HCT116 (cell line): Measurements from ENCODE around the gene NAA15. TPM values are rescaled to one million over a fixed set of nuclear protein-coding genes. Genes with fewer than 3 reads are reported as not detected.

Experiments used
- ATAC-seq: fragments of 200-7000 bp; cut with Tn5 transposase; 2 replicates; pipeline ENCODE4 v1.9.1; 2020; ENCODE audit warnings: mild to moderate bottlenecking, moderate library complexity
- BruUV-seq: library from RNA; stranded (reverse); fragments of 400-500 nt; replicated peaks from 2 replicates; lab custom pipeline; 2021; lab: Mats Ljungman, UMichigan
- CTCF ChIA-PET: fragments of 300-600 bp; sonication (Branson Sonifier 250); formaldehyde crosslinking; loops from one replicate; lab custom pipeline; 2021; ENCODE audit warnings: antibody characterized with exemption; lab: Charles Lee
- POLR2A ChIA-PET: fragments of 300-600, 350-600 bp; sonication (Branson Sonifier 250); formaldehyde crosslinking; loops from one replicate; lab custom pipeline; 2021; ENCODE audit warnings: antibody characterized with exemption; lab: Charles Lee
- RAD21 ChIA-PET, 2 experiments: fragments of 300-600 bp; sonication (Branson Sonifier 250); formaldehyde crosslinking; loops; one replicate each; lab custom pipeline; 2023; ENCODE audit warnings: low total read pairs in 2 of 2; ENCODE audit not compliant: uncharacterized antibody in 2 of 2, unreplicated experiment in 2 of 2, low non-redundant PET in 1 of 2; lab: Charles Lee
- DNase-seq: peaks from one replicate; pipeline ENCODE4 v3.0.0-alpha.2; 2010; ENCODE audit warnings: low read depth, low spot score
- H2AFZ ChIP-seq: fragments of 200-600 bp; shearing (Covaris generic), sonication (generic); 2 replicates; pipeline ENCODE4 v1.6.1; 2017; ENCODE audit warnings: low read depth, mixed run types, mixed read lengths, antibody characterized with exemption, low read length; ENCODE audit not compliant: poor library complexity, severe bottlenecking
- H3K27ac ChIP-seq: 2 replicates; pipeline ENCODE4 v1.5.1; 2012; ENCODE audit warnings: low read depth, low read length
- H3K27me3 ChIP-seq: fragments of 200-600 bp; sonication (generic); 2 replicates; pipeline ENCODE4 v1.6.1; 2016; ENCODE audit warnings: mixed run types, low read length, mixed read lengths; ENCODE audit not compliant: insufficient read depth
- H3K36me3 ChIP-seq, 2 experiments: fragments of 200-500 bp in 1 of 2; fragments of 200-600 bp in 1 of 2; sonication (Bioruptor generic) in 1 of 2; sonication (generic) in 1 of 2; 2 replicates each; pipeline versions ENCODE4 v1.5.1 to v1.6.1; 2014 to 2016; ENCODE audit warnings: low read length in 2 of 2, inconsistent platforms in 1 of 2, mixed read lengths in 1 of 2, mixed run types in 1 of 2; ENCODE audit not compliant: insufficient read depth in 2 of 2, control insufficient read depth in 1 of 2
- H3K4me1 ChIP-seq, 2 experiments: fragments of 200-600 bp in 1 of 2; sonication (generic) in 1 of 2; 2 replicates each; pipeline versions ENCODE4 v1.5.1 to v1.6.1; 2012 to 2017; ENCODE audit warnings: low read length in 2 of 2, inconsistent platforms in 1 of 2, mild to moderate bottlenecking in 1 of 2, mixed read lengths in 1 of 2, mixed run types in 1 of 2, moderate library complexity in 1 of 2; ENCODE audit not compliant: insufficient read depth in 2 of 2, control insufficient read depth in 1 of 2
- H3K4me2 ChIP-seq: fragments of 200-600 bp; sonication (generic); 2 replicates; pipeline ENCODE4 v1.6.1; 2017; ENCODE audit warnings: mixed run types, low read length, mixed read lengths
- H3K4me3 ChIP-seq, 2 experiments: fragments of 200-600 bp in 1 of 2; sonication (generic) in 1 of 2; replicated peaks in 1 of 2; 2 replicates each; pipeline ENCODE4 v1.5.1; 2011 to 2016; ENCODE audit warnings: low read length in 2 of 2, control low read depth in 1 of 2, low read depth in 1 of 2, mild to moderate bottlenecking in 1 of 2, mixed read lengths in 1 of 2, mixed run types in 1 of 2
- H3K79me2 ChIP-seq: fragments of 200-600 bp; sonication (generic); 2 replicates; pipeline ENCODE4 v1.6.1; 2017; ENCODE audit warnings: mild to moderate bottlenecking, mixed run types, low read length, moderate library complexity, mixed read lengths; ENCODE audit not compliant: insufficient read depth
- H3K9ac ChIP-seq: fragments of 200-600 bp; sonication (generic); 2 replicates; pipeline ENCODE4 v1.6.1; 2016; ENCODE audit warnings: low read length, mixed read lengths
- H3K9me2 ChIP-seq: fragments of 200-600 bp; sonication (generic), shearing (Covaris generic); 2 replicates; pipeline ENCODE4 v1.6.1; 2017; ENCODE audit warnings: mixed run types, mild to moderate bottlenecking, moderate library complexity; ENCODE audit not compliant: insufficient read depth
- H3K9me3 ChIP-seq, 2 experiments: fragments of 200-500 bp in 1 of 2; fragments of 200-600 bp in 1 of 2; sonication (Bioruptor generic) in 1 of 2; sonication (generic) in 1 of 2; 2 replicates each; pipeline ENCODE4 v1.6.1; 2014 to 2017; ENCODE audit warnings: low read length in 2 of 2, mixed read lengths in 2 of 2, inconsistent platforms in 1 of 2, low read depth in 1 of 2, mild to moderate bottlenecking in 1 of 2, mixed run types in 1 of 2, moderate library complexity in 1 of 2; ENCODE audit not compliant: control insufficient read depth in 1 of 2, insufficient read depth in 1 of 2
- H4K20me1 ChIP-seq: fragments of 200-600 bp; sonication (generic), shearing (Covaris generic); 2 replicates; pipeline ENCODE4 v1.6.1; 2017; ENCODE audit warnings: mixed run types, mild to moderate bottlenecking, moderate library complexity; ENCODE audit not compliant: insufficient read depth
- CBX3 ChIP-seq: IDR thresholded peaks from 2 replicates; pipeline ENCODE4 v1.6.1; 2012; ENCODE audit warnings: low read depth
- CEBPB ChIP-seq: IDR thresholded peaks from 2 replicates; pipeline ENCODE4 v1.6.1; 2012; ENCODE audit warnings: low read depth
- EGR1 ChIP-seq: IDR thresholded peaks from 2 replicates; pipeline ENCODE4 v1.6.1; 2012; ENCODE audit warnings: low read depth
- ELF1 ChIP-seq: IDR thresholded peaks from 2 replicates; pipeline ENCODE4 v1.6.1; 2012; ENCODE audit warnings: low read depth, borderline replicate concordance
- EZH2 ChIP-seq: fragments of 200-600 bp; sonication (generic); IDR thresholded peaks from 2 replicates; pipeline ENCODE4 v1.6.1; 2017; ENCODE audit warnings: antibody characterized with exemption, mixed run types
- EZH2phosphoT487 ChIP-seq: fragments of 200-600 bp; IDR thresholded peaks from 2 replicates; pipeline ENCODE4 v1.6.1; 2018; ENCODE audit warnings: antibody characterized with exemption, borderline replicate concordance
- FOSL1 ChIP-seq: IDR thresholded peaks from 2 replicates; pipeline ENCODE4 v1.6.1; 2012; ENCODE audit warnings: low read depth
- POLR2A ChIP-seq: IDR thresholded peaks from 2 replicates; pipeline ENCODE4 v1.7.0; 2011; ENCODE audit warnings: borderline replicate concordance; ENCODE audit not compliant: insufficient read depth, insufficient read length; ENCODE audit errors: extremely low read depth
- POLR2AphosphoS5 ChIP-seq: IDR thresholded peaks from 2 replicates; pipeline ENCODE4 v1.6.1; 2011; ENCODE audit warnings: mild to moderate bottlenecking, low read depth, low read length, moderate library complexity
- SIN3A ChIP-seq: IDR thresholded peaks from 2 replicates; pipeline ENCODE4 v1.6.1; 2012; ENCODE audit warnings: low read depth
- SRF ChIP-seq: IDR thresholded peaks from 2 replicates; pipeline ENCODE4 v1.6.1; 2012; ENCODE audit warnings: low read depth
- YY1 ChIP-seq: IDR thresholded peaks from 2 replicates; pipeline ENCODE4 v1.6.1; 2011; ENCODE audit warnings: low read length, low read depth, moderate library complexity, mild to moderate bottlenecking; ENCODE audit not compliant: insufficient replicate concordance; ENCODE audit errors: extremely low read depth
- ZFX ChIP-seq: fragments of 450-650 bp; IDR thresholded peaks from 2 replicates; pipeline ENCODE4 v1.6.1; 2017
- intact Hi-C: fragments of 100-400 bp; cut with micrococcal nuclease; formaldehyde crosslinking; loops from 2 replicates; pipeline ENCODE4 v1.10.0; 2022
- total RNA-seq: library from RNA; stranded (reverse); gene quantifications from one replicate; pipeline ENCODE4 v1.2.1, GENCODE V29; 2021; ENCODE audit not compliant: unreplicated experiment
- TF ChIP-seq, protein P1 (sequence below): IDR thresholded peaks from 2 replicates; pipeline ENCODE4 v1.6.1; 2012
- TF ChIP-seq, protein P2 (sequence below): IDR thresholded peaks from 2 replicates; pipeline ENCODE4 v1.6.1; 2011; ENCODE audit warnings: mild to moderate bottlenecking, low read length, moderate library complexity; ENCODE audit not compliant: insufficient replicate concordance; ENCODE audit errors: extremely low read depth
- TF ChIP-seq, protein P3 (sequence below), 3 experiments: fragments of 200-600 bp in 1 of 3; sonication (generic) in 1 of 3; IDR thresholded peaks in 2 of 3; conservative IDR thresholded peaks in 1 of 3; 2 replicates each; pipeline ENCODE4 v1.5.1; 2012 to 2017; ENCODE audit warnings: low read depth in 2 of 3, low read length in 2 of 3, antibody characterized with exemption in 1 of 3, borderline replicate concordance in 1 of 3, control low read depth in 1 of 3, mild to moderate bottlenecking in 1 of 3, mixed read lengths in 1 of 3, mixed run types in 1 of 3, moderate library complexity in 1 of 3; ENCODE audit not compliant: insufficient read depth in 1 of 3

Gene NAA15
- total RNA-seq, 1 experiment from 2014 or later: 79.7 TPM

DNA sequence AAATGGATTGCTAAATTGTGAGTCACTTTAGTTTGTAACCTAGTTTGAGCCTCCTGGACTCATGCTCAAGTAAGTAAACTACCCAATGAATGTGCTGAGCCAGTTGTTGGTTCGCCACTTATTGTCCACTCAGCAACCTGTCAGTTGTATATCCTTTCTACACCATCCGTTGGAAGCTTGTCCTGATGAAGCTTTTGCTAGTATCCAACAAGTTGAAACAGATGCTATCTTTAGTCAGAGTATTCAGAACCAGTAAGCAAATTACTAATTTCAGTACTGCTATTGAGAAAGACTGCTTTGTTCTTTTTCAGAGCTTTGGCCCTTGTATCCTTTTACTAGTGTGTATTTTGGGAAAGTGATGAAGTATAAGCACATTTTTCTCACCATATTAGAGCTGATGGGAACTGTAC, 4.3 kb upstream of the NAA15 start:
- Histone ChIP-seq H3K9me3 (no peaks in the 10 kb centered on the region), H3K79me2 (peaks cover 48% of the 10 kb centered on the region), H3K36me3 (peaks cover 9 to 16% of the 10 kb centered on the region in 2 experiments; a peak in 3 of 4 replicates), H3K4me2 (no peak overlapping the region), H3K4me3 (no peak overlapping the region), H2AFZ (no peak overlapping the region), H3K9ac (no peak overlapping the region), H3K9me2 (no peaks in the 10 kb centered on the region), H3K27me3 (no peaks in the 10 kb centered on the region), H3K27ac (no peak overlapping the region), H4K20me1 (no peaks in the 10 kb centered on the region), H3K4me1 (peaks cover 13 to 31% of the 10 kb centered on the region in 2 experiments)
- intact Hi-C loops: no loop called here
- BruUV-seq: no TSS peak
- ChIA-PET RAD21 (no interaction called here), POLR2A (interaction anchor here (0.6 kb wide), 1 partner anchor 29 kb away, joined by 3 read pairs; no protein-coding TSS in a partner anchor), CTCF (interaction anchor here (1.7 kb wide), 1 partner anchor 266 kb away, joined by 13 read pairs; no protein-coding TSS in a partner anchor)
- DNase-seq: no peak
- TF ChIP-seq ELF1: no peak
- no peak for TF ChIP-seq YY1
- no peak for TF ChIP-seq POLR2AphosphoS5
- TF ChIP-seq EZH2phosphoT487: no peak
- no peak for TF ChIP-seq POLR2A
- no peak for TF ChIP-seq SIN3A
- TF ChIP-seq, protein P1, sequence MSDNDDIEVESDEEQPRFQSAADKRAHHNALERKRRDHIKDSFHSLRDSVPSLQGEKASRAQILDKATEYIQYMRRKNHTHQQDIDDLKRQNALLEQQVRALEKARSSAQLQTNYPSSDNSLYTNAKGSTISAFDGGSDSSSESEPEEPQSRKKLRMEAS: no peak
- no peak for TF ChIP-seq CEBPB
- TF ChIP-seq FOSL1: no peak
- TF ChIP-seq ZFX: no peak
- no peak for TF ChIP-seq SRF
- TF ChIP-seq EGR1: no peak
- TF ChIP-seq, protein P2, sequence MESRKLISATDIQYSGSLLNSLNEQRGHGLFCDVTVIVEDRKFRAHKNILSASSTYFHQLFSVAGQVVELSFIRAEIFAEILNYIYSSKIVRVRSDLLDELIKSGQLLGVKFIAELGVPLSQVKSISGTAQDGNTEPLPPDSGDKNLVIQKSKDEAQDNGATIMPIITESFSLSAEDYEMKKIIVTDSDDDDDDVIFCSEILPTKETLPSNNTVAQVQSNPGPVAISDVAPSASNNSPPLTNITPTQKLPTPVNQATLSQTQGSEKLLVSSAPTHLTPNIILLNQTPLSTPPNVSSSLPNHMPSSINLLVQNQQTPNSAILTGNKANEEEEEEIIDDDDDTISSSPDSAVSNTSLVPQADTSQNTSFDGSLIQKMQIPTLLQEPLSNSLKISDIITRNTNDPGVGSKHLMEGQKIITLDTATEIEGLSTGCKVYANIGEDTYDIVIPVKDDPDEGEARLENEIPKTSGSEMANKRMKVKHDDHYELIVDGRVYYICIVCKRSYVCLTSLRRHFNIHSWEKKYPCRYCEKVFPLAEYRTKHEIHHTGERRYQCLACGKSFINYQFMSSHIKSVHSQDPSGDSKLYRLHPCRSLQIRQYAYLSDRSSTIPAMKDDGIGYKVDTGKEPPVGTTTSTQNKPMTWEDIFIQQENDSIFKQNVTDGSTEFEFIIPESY: no peak
- no peak for TF ChIP-seq CBX3
- no peak for TF ChIP-seq EZH2
- TF ChIP-seq, protein P3, sequence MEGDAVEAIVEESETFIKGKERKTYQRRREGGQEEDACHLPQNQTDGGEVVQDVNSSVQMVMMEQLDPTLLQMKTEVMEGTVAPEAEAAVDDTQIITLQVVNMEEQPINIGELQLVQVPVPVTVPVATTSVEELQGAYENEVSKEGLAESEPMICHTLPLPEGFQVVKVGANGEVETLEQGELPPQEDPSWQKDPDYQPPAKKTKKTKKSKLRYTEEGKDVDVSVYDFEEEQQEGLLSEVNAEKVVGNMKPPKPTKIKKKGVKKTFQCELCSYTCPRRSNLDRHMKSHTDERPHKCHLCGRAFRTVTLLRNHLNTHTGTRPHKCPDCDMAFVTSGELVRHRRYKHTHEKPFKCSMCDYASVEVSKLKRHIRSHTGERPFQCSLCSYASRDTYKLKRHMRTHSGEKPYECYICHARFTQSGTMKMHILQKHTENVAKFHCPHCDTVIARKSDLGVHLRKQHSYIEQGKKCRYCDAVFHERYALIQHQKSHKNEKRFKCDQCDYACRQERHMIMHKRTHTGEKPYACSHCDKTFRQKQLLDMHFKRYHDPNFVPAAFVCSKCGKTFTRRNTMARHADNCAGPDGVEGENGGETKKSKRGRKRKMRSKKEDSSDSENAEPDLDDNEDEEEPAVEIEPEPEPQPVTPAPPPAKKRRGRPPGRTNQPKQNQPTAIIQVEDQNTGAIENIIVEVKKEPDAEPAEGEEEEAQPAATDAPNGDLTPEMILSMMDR (IDR thresholded peaks at IDR 0.05 in 2 of 3, conservative IDR thresholded peaks at IDR 0.05 in 1 of 3; ENCODE audit: borderline replicate concordance in 1 of 3, insufficient read depth in 1 of 3, low read depth in 2 of 3, low read length in 2 of 3): no peak
- no peak for ATAC-seq
